Measurements from ENCODE around the gene FUT7. TPM values are rescaled to one million over a fixed set of nuclear protein-coding genes. Genes with fewer than 3 reads are reported as not detected.

FUT7 gene
- total RNA-seq, 1 experiment from 2014 or later = not detected

GRCh38 chr9:136988872-136989271, 43.0 kb downstream of the FUT7 start:
- Histone ChIP-seq H3K9me3 (ENCODE audit: control insufficient read depth, low read depth, low read length) (no peaks in the 10 kb centered on the region), H2BK120ac (ENCODE audit: low read depth, low read length, poor library complexity, severe bottlenecking) (no peak overlapping the region), H3K23me2 (ENCODE audit: insufficient read length, low read depth, low read length, poor library complexity, severe bottlenecking) (peaks cover 6% of the 10 kb centered on the region), H3K18ac (ENCODE audit: insufficient read length, low read depth, low read length) (no peak overlapping the region), H4K5ac (ENCODE audit: insufficient read length, low read depth, low read length) (no peak overlapping the region), H3K4me1 (ENCODE audit: insufficient read depth, low read length) (no peaks in the 10 kb centered on the region), H3K23ac (ENCODE audit: insufficient read length, low read depth, low read length) (no peak overlapping the region), H3K79me1 (ENCODE audit: insufficient read depth, low read depth, low read length, poor library complexity, severe bottlenecking) (no peaks in the 10 kb centered on the region), H3T11ph (ENCODE audit: low read length) (no peak overlapping the region), H3K4me2 (ENCODE audit: insufficient read depth, insufficient read length, low read length) (no peak overlapping the region), H4K20me1 (ENCODE audit: control insufficient read depth, insufficient read depth, insufficient read length) (no peaks in the 10 kb centered on the region), H2BK15ac (ENCODE audit: low read depth, low read length) (no peak overlapping the region), H3K14ac (ENCODE audit: insufficient read depth, low read length) (no peak overlapping the region), H3K79me2 (ENCODE audit: insufficient read depth, low read length) (no peaks in the 10 kb centered on the region), H3K9ac (ENCODE audit: extremely low read depth, insufficient read length, low read length) (no peak overlapping the region), H4K91ac (ENCODE audit: insufficient read length, low read depth, low read length) (no peak overlapping the region), H4K8ac (replicated peaks; ENCODE audit: insufficient read length, low read depth, low read length) (no peak overlapping the region), H3K27me3 (ENCODE audit: insufficient read depth, low read length) (no peaks in the 10 kb centered on the region), H2BK5ac (ENCODE audit: insufficient read length, low read length) (no peak overlapping the region), H2BK20ac (ENCODE audit: low read depth, low read length, poor library complexity, severe bottlenecking) (no peak overlapping the region), H3K4ac (ENCODE audit: low read depth, low read length) (no peak overlapping the region), H3K56ac (ENCODE audit: insufficient read length, low read depth, low read length) (no peak overlapping the region), H2BK12ac (ENCODE audit: insufficient read length, low read depth, low read length) (no peak overlapping the region), H2AFZ (ENCODE audit: low read length) (no peak overlapping the region), H2AK5ac (ENCODE audit: insufficient read length, low read length) (no peak overlapping the region), H3K27ac (ENCODE audit: insufficient read length, low read depth, low read length) (no peak overlapping the region)
- peaks cover 26% of the 10 kb centered on the region for H3K27me3 Mint-ChIP-seq (ENCODE audit: low read depth)
- WGBS (ENCODE audit: extremely low coverage, insufficient read length, low lambda C conversion rate) = no CpG with 5 or more reads among the region's 4 CpGs
- TF ChIP-seq CTCF (conservative IDR thresholded peaks at IDR 0.05) = no peak
- no peak overlapping the region for H3K4me3 Mint-ChIP-seq
- DNase-seq = no peak
- peaks cover 2% of the 10 kb centered on the region in 2 experiments; a peak in 2 of 4 replicates for H3K4me1 Mint-ChIP-seq
- H3K27ac Mint-ChIP-seq = no peak overlapping the region
- peaks cover 2 to 6% (median 2%) of the 10 kb centered on the region in 3 experiments; a peak in 5 of 7 replicates for H3K36me3 Mint-ChIP-seq (ENCODE audit: insufficient read depth in 1 of 3, low read depth in 3 of 3)
- peaks cover 9 to 10% of the 10 kb centered on the region in 2 experiments; a peak in 3 of 5 replicates for H3K9me3 Mint-ChIP-seq

Measured in H9 (cell line).